ENCODE data around the gene SMYD3. TPM values are rescaled to one million over a fixed set of nuclear protein-coding genes. Genes with fewer than 3 reads are reported as not detected.

SMYD3 gene
- total and polyA plus RNA-seq, 9 of the 15 experiments (the other 6 are each of a cell fraction or from before 2014, with no cell fraction given): 128 to 440 (median 197) TPM

DNA sequence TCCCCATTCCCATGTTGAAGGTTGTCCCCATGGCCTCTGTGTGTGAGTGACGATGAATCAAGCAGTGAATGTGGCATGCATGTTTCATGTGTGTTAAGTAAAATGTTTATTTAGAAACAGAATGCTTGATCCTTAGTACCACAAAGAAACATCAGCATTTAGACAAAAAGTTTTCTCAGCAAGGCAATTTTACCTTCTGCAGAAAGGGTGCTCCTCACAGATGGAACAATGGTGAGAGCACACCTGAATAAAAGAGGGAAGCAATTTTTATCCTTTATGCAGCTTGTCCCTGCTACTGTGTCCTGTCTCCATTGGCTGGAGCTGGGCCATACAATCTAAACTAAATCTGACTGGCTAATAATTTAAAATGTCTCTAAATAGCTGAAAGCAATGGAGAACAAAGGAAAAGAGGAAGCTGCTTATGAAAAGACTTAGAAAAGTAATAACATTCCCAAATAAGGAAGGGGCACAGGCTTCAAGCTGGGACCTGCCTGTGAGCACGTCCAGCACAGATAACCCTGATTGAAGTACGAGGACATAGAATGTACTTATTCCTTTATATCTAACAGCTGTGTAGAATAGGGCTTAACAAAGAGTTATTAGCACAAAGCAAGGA is 8.4 kb upstream of the SMYD3 start:
- CTCF ChIA-PET (ENCODE audit: low intra/inter-chr PET ratio): no interaction called here
- H3K4me1 ChIP-seq (replicated peaks in 1 of 2; ENCODE audit: control insufficient read depth in 2 of 2, insufficient read depth in 2 of 2, low read length in 2 of 2): peaks cover 0 to 6% of the 10 kb centered on the region in 2 experiments; a peak in 2 of 5 replicates
- in situ Hi-C loops (cut with MboI): no loop called here
- TF ChIP-seq NBN (IDR thresholded peaks at IDR 0.05; ENCODE audit: low read depth) (0 out of 2 replicates have a peak, but pooled peaks have one; percentile 49), ZSCAN29 (IDR thresholded peaks at IDR 0.05) (no peak), ZNF445 (CRISPR knock-in tag; IDR thresholded peaks at IDR 0.05; ENCODE audit: low read depth) (no peak), PRMT5 (CRISPR knock-in tag; IDR thresholded peaks at IDR 0.05) (no peak), SRSF7 (optimal IDR thresholded peaks at IDR 0.05; ENCODE audit: low read depth, low read length) (no peak), LARP7 (IDR thresholded peaks at IDR 0.05) (no peak), ZBTB17 (CRISPR knock-in tag; IDR thresholded peaks at IDR 0.05) (no peak), JUN (IDR thresholded peaks at IDR 0.05; ENCODE audit: borderline replicate concordance, low read depth, low read length) (peak; percentile 53; the same call in 1 of the 2 replicates), JUN (CRISPR knock-in tag; IDR thresholded peaks at IDR 0.05; ENCODE audit: borderline replicate concordance) (no peak)
- TF ChIP-seq, protein P1, sequence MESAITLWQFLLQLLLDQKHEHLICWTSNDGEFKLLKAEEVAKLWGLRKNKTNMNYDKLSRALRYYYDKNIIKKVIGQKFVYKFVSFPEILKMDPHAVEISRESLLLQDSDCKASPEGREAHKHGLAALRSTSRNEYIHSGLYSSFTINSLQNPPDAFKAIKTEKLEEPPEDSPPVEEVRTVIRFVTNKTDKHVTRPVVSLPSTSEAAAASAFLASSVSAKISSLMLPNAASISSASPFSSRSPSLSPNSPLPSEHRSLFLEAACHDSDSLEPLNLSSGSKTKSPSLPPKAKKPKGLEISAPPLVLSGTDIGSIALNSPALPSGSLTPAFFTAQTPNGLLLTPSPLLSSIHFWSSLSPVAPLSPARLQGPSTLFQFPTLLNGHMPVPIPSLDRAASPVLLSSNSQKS (CRISPR knock-in tag; IDR thresholded peaks at IDR 0.05): no peak
- TF ChIP-seq, protein P2, sequence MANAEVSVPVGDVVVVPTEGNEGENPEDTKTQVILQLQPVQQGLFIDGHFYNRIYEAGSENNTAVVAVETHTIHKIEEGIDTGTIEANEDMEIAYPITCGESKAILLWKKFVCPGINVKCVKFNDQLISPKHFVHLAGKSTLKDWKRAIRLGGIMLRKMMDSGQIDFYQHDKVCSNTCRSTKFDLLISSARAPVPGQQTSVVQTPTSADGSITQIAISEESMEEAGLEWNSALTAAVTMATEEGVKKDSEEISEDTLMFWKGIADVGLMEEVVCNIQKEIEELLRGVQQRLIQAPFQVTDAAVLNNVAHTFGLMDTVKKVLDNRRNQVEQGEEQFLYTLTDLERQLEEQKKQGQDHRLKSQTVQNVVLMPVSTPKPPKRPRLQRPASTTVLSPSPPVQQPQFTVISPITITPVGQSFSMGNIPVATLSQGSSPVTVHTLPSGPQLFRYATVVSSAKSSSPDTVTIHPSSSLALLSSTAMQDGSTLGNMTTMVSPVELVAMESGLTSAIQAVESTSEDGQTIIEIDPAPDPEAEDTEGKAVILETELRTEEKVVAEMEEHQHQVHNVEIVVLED (CRISPR knock-in tag; IDR thresholded peaks at IDR 0.05): no peak
- TF ChIP-seq, protein P3, sequence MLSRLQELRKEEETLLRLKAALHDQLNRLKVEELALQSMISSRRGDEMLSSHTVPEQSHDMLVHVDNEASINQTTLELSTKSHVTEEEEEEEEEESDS (CRISPR knock-in tag; IDR thresholded peaks at IDR 0.05): no peak
- TF ChIP-seq, protein P4, sequence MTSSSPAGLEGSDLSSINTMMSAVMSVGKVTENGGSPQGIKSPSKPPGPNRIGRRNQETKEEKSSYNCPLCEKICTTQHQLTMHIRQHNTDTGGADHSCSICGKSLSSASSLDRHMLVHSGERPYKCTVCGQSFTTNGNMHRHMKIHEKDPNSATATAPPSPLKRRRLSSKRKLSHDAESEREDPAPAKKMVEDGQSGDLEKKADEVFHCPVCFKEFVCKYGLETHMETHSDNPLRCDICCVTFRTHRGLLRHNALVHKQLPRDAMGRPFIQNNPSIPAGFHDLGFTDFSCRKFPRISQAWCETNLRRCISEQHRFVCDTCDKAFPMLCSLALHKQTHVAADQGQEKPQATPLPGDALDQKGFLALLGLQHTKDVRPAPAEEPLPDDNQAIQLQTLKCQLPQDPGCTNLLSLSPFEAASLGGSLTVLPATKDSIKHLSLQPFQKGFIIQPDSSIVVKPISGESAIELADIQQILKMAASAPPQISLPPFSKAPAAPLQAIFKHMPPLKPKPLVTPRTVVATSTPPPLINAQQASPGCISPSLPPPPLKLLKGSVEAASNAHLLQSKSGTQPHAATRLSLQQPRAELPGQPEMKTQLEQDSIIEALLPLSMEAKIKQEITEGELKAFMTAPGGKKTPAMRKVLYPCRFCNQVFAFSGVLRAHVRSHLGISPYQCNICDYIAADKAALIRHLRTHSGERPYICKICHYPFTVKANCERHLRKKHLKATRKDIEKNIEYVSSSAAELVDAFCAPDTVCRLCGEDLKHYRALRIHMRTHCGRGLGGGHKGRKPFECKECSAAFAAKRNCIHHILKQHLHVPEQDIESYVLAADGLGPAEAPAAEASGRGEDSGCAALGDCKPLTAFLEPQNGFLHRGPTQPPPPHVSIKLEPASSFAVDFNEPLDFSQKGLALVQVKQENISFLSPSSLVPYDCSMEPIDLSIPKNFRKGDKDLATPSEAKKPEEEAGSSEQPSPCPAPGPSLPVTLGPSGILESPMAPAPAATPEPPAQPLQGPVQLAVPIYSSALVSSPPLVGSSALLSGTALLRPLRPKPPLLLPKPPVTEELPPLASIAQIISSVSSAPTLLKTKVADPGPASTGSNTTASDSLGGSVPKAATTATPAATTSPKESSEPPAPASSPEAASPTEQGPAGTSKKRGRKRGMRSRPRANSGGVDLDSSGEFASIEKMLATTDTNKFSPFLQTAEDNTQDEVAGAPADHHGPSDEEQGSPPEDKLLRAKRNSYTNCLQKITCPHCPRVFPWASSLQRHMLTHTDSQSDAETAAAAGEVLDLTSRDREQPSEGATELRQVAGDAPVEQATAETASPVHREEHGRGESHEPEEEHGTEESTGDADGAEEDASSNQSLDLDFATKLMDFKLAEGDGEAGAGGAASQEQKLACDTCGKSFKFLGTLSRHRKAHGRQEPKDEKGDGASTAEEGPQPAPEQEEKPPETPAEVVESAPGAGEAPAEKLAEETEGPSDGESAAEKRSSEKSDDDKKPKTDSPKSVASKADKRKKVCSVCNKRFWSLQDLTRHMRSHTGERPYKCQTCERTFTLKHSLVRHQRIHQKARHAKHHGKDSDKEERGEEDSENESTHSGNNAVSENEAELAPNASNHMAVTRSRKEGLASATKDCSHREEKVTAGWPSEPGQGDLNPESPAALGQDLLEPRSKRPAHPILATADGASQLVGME (CRISPR knock-in tag; IDR thresholded peaks at IDR 0.05): no peak

More for the DNA sequence above, 8.4 kb upstream of the SMYD3 start:
- H2AFZ ChIP-seq (ENCODE audit: low read depth, low read length): no peak overlapping the region
- H3K27ac ChIP-seq (ENCODE audit: extremely low read depth, low read depth, low read length): no peak overlapping the region
- ATAC-seq: no peak
- no peaks in the 10 kb centered on the region for H3K79me2 ChIP-seq (ENCODE audit: control insufficient read depth, insufficient read depth, low read length)
- no TSS peak for BruUV-seq (replicated peaks)
- intact Hi-C loops (cut with micrococcal nuclease): no loop called here
- DNase-seq (ENCODE audit: extremely low read depth in 1 of 4, low spot score in 3 of 4): no peak
- no peak for FAIRE-seq
- 2% methylated on average over 3 of the region's 3 CpGs for WGBS (ENCODE audit: insufficient coverage, low coverage, missing lambda C conversion rate)
- no peaks in the 10 kb centered on the region for H3K9me1 ChIP-seq (ENCODE audit: control insufficient read depth, insufficient read depth, low read length)
- H3K4me2 ChIP-seq (ENCODE audit: insufficient read depth, low read length): no peak overlapping the region
- H3K27me3 ChIP-seq (ENCODE audit: control insufficient read depth in 2 of 2, insufficient read depth in 2 of 2, low read length in 2 of 2): peaks cover 0 to 24% of the 10 kb centered on the region in 2 experiments; a peak in 2 of 5 replicates
- no peak overlapping the region for H3K4me3 ChIP-seq
- POLR2A ChIA-PET: no interaction called here
- H3K36me3 ChIP-seq (ENCODE audit: control insufficient read depth, insufficient read depth, low read length): no peaks in the 10 kb centered on the region
- no peaks in the 10 kb centered on the region for H4K20me1 ChIP-seq (replicated peaks; ENCODE audit: control insufficient read depth, insufficient read depth, low read length)
- H3K9me3 ChIP-seq (replicated peaks; ENCODE audit: control insufficient read depth, insufficient read depth, low read depth, low read length): peaks cover 30% of the 10 kb centered on the region
- H3K9ac ChIP-seq (ENCODE audit: insufficient read depth in 1 of 2, low read depth in 2 of 2, low read length in 2 of 2): no peak overlapping the region

Data from K562 (cell line).